CD4-positive, alpha-beta T cell treated with Interleukin-1 beta for 1 hour (primary cell): Measurements from ENCODE around the gene INPP5K.
A peak's percentile ranks its signal among the peaks of the same experiment; 100 is the strongest.
"Not testable (repeated sequence)": the region's sequence is repeated elsewhere in the genome, so short reads cannot be mapped to it uniquely, and the experiment has no call there.

Experiments
- DNase-seq, 2 donors: peaks; one replicate each; pipeline ENCODE4 v3.0.0-alpha.2; 2020 to 2022

Gene INPP5K

DNA sequence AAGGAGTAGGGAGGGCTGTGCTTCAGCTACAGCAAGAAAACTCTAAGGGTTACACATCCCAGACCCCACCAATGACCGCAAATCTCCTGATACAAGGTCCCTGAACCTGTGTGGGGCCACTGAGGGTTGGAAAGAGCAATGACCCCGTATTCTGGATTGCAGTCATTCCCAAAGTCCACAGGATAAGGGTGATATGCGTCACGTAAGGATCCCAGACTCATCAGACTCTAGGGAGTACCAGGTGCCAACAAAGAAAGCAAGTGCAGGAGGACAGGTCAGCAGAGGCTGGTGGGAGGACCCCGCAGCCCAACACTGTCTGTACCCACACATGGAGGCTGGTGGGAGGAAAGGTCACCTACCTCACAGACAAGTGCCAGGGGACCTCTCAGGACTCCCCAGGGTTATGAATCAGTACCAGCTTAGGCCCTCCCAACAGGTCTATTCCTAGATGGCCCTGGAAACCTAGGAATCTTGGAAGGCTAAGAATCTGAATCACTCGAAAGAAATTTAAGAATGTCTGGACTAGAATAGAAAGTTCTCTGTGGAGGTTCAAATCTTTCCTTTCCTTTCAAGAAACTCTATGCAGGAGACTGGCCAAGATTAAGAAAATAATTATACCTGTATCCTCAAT, 30.0 kb upstream of the INPP5K start:
- no peak for DNase-seq

DNA sequence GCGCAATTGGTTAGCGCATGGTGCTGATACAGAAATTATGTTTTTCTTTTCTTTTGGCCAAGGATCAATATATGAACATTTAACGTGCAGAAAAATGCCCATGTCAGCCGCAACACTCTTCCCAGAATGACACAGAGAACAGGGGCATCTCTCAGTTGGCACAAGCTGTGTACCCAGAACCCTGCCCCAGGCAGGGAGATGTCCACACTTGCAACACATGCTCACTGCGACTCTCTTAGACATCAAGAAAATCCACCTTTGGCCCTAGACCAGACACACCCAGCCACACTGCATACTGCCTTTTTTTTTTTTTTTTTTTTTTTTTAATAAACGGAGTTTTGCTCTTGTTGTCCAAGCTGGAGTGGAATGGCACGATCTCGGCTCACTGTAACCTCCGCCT, 29.2 kb upstream of the INPP5K start:
- no peak for DNase-seq

DNA sequence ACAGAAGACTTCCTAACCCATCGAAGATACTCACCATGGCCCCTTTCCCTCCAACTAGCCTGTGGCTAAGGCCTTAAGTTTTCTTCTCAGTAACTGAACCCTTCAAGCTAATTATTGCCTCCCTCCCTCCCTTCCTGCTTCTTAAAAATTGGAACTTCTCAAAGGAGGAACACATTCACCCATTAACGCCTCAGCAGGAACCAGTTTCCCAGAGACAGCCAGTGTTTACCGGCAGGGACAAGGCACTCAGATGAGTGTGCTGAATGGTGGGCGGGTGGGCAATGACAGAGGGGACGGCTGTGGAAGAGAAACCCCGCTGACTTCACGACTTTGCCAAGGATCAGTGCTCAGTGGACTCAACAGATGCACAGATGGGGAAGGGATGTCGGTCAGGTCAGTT, 25.9 kb upstream of the INPP5K start:
- no peak for DNase-seq

DNA sequence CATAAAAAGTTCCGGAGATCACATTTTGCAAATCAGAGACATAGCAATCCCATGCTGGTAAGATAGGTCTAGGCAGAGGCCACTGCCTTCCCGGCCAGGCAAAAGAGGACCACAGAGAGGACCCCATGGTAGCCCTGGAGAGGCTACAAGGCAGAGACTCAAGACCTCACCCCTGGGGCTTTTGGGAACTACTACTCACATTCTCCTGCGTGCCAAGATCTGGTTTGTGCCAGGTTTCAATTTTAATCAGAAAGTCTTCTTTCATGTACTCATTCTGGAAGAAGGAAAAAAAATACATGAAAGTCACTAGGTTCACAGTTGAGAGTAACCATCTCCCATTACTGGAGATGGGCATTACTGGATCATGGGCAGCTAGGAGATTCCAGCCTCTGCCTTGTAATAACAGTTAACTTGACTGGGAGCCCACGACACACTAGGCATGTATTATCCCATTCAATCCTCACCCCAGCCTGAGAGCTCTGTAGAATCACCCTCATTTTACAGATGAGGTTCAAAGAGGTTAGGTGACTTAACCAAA, 25.0 kb upstream of the INPP5K start:
- DNase-seq: no peak

DNA sequence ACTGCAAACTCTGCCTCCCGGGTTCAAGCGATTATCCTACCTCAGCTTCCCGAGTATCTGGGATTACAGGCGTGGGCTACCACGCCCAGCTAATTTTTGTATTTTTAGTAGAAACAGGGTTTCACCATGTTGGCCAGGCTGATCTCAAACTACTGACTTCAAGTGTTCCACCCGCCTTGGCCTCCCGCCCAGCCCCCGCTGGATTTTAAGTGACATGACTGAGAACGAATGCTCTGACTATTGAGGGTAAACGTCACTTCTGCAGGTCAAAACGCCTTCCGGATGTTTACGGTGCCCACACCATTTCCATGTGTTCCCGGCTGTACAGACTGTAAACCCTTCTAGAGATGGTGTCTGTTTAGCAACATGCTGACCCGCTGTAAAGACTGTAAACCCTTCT, 23.4 kb upstream of the INPP5K start:
- no peak for DNase-seq

DNA sequence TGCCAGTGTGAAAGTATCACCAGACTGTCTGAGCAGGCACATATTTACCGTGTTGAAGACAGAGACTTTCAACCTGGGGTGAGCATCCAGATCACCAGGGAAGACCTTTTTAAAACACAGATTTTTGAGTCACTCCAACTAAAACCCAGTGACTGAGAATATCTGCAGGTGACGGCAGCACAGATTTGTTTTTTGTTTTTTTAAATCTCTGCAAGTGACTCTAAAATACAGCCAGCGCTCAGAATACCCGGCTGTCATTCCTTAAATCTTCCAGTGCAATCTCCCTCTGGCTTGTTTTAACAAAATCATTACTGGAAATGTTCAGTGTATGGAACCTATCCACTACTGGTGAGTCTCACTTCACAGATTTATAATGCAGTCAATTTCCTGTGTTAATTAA, 19.3 kb upstream of the INPP5K start:
- no peak for DNase-seq

DNA sequence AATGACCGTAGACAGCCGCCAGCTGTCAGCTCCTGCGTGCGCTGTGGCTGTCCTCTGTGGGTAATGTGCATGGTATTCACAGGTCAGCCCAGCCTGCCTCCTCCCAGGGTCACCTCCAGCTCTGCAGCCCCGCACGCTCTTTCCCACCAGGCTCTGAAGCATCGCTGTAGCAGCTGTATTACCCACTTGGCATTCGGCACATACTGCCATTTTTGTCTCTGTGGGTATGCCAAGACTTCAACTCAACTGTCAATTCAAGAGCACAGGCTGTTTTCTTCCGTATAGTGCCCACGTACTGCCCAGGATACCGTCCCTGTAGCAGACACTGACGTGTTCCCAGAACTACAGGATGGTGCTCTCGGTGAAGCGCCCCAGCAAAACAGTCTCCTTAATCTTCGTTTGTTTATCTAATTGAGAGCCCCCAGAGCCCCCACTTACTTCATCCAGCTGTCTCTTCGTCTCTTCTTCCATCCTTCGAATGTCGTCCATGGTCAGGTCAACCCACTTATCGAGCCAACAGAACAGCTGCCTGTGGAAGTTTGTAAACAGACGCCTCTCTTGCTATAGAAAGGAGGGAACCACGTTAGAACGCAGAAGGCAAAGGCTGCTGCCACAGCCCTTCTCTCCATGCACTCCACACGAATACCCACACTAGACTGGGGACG, 17.4 kb upstream of the INPP5K start:
- no peak for DNase-seq

DNA sequence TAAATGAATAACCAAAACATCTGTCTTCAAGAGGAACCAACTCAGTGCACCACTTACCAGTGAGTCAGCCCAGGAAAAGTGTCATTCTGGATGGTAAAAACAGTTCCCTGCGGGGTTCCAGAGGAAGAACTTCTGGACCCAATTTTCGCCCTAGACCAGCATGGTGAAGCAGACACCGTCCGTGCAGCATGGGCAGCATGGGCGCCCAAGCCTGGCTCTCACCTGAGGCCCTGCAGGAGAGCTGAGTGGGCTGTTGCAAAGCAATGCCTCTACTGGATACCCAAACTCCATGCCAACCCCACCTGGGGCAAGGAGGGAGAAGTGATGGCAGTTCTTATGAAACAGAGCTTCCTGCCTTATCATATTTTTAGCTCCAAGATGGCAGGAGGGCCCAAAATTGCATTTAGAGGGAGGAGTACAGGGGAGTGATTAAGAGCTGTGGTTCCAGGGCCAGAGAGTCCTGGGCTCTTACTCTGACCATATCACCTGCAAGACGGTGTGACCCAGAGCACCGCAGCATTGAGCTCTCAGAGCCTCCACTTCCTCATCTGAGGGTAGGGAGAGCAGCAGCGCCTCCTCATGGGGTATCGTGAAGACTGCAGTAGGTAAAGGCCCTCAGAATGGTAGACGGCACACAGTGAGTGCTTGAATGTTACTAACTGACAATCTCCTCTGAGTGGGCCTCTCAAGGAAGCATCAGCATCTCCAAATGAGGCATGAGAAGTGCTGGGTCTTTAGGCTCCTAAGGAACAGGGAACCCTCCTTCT, 16.6 kb upstream of the INPP5K start:
- DNase-seq: peak; percentile 51 to 56

DNA sequence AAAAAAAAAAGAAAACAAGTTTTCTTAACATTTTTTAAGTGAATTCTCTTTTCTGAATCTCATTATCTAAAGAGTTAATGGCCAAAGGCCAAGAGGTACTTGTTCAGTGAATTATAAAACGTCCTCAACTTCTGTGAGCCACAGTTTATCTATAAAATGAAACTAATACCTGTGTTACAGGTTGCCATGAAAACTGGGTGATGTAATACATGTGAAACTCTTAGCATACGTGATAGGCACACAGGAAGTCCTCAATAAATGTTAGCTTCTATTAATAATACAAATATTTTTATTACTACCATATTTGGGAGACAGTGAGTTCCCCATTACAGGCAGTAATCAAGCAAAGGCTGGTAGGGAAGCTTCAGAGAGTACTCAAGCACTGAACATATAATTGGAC, 13.5 kb upstream of the INPP5K start:
- no peak for DNase-seq

DNA sequence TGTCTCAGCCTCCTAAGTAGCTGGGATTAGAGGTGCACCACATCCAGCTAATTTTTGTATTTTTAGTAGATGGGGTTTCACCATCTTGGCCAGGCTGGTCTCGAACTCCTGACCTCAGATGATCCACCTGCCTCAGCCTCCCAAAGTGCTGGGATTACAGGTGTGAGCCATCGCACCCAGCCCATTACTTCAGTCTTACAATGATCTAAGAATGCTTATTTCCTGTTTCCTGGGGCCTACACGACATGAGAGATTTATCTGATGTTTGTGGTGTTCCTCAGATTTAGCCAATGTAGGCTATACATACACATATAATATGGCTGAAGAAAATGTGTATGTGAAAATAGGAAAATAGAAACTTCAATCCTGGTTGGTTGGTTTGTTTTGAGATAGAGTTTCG, 10.5 kb upstream of the INPP5K start:
- peak; percentile 35 to 59 for DNase-seq

DNA sequence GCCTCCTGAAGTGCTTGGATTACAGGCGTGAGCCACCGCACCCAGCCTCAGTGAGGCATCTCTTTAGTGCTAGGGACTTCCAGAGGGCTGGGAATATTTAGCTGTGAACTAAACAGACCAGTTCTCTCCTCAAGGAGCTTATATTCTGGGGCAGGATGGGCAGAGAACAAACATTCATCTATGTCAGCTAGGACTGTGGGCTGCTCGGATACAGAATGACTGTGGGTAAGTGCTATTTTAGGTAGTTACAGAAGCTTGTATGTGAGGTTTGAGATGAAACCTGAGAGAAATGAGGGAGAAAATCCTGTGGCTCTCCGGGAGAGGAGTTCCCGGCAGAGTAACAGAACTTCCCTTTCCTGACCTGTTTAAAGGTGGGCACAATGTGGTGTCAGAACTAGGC, 6.2 kb upstream of the INPP5K start:
- no peak for DNase-seq

DNA sequence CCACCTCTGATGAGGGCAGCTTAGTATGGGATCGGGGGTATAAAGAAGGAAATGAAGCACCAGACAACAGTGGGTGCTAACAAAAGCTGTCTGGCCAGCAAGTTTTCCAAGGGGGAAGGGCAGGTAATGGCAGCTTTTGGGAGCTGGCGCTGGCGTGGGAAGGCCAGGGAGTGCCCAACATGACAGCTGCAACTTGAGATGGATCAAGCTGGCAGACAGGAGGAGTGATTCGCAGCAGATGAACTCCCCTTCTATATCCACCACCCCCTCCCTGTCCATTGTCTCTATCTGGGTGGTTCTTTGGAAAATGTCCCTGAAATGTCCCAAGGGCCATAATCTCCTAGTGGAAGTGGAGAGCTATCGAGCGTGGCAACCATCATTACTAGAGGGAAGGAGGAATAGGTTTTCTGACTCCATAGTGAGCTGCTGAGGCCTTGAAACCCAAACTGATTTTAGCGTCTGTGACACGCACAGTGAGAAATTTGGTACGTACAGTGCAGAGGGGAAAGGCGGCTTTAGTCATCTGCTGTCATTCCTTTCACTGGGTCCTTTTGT, 4.8 kb upstream of the INPP5K start:
- DNase-seq: no peak

DNA sequence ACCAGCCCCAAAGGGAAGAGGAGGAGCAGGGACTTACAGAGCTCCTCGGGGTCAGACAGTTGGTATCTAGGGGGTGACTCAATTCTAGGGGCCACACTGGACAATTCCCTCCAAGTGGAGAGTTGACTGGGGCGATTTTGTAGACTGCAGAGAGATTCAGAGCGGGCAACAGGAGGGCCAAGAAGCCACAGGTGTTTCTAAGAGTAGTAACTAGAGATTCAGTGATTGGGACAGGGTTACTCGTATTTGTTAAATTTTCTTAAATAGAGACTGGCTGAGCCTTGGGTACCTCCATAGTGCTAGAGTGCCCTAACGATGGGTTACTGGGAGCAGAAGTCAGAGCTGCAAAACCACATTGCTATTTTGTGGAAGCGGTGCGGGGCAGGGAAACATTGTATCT, 3.3 kb upstream of the INPP5K start:
- DNase-seq: no peak

DNA sequence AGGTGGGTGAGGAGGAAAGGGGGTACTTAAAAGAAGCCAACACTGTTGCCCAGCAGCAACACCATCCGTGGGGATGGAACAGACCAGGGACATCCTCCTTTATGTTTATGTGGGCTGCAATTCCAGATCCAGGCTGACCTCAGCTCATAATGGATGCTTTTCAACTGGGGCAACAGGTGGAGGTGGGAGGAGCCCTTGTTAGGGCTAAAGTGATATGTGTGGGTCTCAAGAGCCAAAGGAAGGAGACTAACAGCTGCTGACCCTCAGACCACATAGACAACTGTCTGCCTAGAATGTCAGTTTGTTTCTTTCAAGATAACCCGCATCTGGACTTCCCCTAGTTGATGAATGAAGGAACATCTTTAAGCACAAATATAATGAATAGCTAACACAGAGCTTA, 2.0 kb upstream of the INPP5K start:
- DNase-seq: no peak

DNA sequence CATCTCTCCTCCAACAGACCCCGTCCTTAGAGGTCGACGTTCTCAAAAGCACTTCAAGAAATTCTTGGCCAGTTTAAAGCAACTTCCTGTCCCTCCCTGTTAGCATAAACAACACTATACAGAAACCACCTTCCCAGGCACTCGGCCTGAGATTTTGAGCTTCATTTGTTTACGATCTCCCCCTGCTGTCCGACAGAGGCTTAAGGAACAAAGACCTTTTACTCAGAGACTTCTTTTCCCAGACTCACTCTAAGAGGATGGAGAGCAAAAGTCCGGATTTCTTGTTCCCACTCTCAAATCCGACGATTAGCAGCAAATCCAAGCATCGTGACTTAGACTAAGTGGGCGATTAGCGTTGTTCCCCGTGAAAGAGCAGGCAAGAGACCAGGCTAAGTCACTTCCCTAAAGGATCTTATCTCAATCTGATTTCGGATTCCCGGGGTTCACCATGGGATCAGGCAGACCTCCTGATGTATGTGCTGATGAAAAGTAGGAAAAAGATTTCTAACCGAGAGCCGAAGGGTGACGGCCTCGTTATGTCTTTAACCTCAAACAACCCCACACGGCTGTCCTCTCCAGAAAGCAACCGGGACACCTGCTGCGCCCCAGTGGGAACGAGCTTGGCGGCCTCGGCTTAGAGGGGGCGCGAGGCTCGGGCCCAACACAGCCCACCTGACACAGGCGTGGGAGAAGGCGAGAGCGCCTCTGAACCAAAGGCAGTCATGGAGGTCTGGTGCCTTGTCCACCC, 598 bp downstream of the INPP5K start:
- peak; percentile 70 to 73 for DNase-seq

DNA sequence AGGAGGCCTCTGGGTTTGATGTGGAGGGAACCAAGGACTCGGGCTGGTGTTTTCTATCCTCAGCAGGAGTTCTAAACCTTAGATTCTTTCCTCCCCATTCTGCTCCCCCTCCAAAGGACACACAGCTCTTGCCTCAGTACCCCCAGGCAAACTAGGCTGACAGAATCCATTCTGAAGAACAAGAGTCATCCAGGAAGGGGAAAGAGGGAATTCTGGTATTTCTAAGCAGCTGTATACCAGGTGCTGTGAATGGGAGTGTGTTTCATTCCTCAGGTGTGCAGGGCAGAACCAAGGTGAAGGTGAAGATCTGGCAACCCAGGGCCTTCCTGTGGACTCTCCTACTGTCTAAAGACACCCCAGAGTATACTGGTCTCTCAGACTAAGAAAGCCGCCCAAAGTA, 4.1 kb downstream of the INPP5K start:
- no peak for DNase-seq

DNA sequence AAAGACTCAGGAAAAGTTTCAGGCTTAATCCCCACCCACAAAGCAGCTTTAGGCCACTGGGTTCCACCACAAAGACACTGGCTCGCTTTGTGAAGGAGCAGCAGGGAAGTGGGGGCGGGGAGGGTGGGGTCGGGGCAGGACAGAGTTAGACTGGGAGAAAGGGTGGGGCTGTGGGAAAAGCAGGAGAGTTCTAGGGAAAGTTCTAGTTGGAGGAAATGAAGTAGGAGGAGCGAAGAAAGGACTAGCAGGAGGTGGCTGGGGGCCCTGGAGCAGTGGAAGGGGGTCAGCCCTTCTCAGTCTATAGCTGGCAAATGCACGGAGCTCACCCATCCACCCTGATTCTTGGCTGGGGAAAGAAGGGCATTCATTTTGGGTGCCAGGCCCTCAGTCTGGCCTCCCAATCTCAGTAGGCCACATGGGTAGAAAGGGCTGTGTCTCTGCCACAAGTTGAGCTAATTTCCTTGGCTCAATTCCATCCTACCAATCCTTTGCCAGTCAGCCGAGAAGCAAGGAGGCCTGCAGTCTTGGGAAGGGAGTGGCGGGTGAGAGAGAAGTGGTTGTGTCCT, 4.6 kb downstream of the INPP5K start:
- no peak for DNase-seq

DNA sequence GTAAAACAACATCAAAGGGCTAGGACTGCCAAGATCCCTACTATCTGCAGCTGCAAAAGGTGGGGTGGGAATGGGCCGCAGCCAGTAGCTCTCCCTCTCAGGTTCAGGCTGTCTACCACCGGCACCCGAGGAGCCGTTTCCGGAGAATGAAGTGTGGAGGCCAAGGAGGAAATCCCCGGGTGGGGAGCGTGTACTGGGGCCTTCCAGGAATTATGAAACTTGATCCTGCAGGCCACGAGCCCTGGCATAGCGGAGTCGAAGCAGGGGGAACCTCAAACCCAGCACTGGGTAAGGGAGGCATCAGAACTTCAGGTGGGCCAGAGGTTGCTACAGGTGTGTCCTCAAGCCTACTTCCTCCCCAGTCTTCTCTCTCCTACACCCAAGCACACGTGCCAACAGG, 5.1 kb downstream of the INPP5K start:
- no peak for DNase-seq

DNA sequence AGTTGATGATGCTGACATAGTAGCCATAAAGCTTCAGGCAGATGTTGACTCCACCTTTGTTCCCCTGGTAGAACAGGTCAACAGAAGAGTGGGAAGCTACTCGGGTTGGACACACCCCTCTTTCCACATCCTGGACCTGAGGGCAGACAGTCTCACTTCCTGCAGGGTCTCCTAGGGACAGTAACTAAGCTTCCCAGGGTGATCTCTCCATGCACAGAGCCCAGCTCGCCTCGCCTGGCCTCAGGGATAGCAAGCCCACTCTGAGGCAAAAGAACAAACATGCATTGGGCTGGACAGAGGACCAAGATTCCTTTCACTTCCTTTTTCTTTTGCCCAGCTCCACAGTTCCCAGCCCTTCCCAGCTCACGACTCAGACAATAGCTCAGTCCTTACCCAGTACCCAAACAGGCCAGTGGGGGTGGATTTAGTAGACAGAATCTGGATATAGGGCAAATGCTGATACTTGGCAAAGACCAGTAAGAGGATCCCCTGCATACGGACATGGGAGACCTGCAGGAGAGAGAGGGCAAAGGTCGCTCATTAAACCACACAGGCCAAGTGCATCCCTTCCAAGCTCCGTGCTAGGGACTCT, 7.0 kb downstream of the INPP5K start:
- no peak for DNase-seq

DNA sequence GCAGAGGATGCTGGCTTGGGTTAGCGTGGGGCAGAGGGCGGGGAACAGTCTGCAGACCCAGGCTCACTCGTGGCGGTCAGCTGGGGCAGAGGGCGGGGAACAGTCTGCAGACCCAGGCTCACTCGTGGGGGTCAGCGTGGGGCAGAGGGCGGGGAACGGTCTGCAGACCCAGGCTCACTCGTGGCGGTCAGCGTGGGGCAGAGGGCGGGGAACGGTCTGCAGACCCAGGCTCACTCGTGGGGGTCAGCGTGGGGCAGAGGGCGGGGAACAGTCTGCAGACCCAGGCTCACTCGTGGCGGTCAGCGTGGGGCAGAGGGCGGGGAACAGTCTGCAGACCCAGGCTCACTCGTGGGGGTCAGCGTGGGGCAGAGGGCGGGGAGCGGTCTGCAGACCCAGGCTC, 7.7 kb downstream of the INPP5K start:
- DNase-seq: not testable (repeated sequence)

DNA sequence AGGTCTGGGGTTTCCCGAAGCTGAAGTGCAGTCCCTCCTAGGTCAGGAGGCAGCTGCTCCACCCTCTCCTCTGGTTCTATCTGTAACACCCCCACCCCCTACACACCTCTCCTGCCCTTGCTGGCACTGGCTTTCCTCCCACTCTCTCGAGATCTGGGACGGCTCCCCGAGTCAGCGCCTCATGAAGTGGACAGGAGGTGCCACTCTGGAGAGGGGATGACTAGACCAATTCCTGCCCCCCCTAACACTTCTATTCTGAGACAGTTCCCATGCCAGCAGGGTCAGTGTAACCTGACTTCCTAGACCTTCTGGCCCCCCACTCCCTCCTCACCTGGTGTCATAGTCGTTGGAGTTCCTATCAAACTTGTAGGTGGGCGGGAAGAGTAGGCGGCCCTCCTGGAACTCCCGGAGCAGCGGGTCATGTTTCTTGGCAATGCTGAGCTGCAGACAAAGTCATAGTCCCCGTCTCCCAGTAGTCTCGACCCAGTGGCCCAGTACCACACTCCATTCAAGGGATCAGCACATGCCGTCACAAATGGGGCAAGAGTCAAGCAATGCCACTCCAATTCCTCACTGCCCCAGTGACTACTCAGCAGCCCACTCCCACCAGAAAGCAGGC, 9.7 kb downstream of the INPP5K start:
- DNase-seq: no peak

DNA sequence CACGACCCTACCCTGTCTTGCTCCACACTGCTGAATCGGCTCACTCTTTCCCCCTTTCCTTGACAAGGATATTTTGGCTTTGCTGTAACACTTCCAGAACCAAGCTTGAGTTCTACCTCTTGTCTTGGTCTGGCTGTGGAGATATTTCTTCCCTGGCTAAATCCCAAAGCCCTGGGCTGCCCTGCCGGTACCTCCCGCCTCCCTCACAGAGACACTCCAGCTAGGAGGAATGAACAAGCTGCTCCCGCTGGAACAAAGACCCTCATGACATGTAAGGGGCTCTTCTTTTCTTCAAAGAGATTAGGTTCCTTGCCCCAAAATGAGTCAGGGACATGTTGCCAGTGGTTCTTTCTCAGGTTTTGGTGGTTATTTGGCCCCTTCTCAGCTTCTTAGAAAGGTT, 10.8 kb downstream of the INPP5K start:
- DNase-seq: no peak
